NOMO-1 treated with dmso at 0.1 percent for 144 hours (cell line): ENCODE data around the gene CYSRT1.

Experiments
- DNase-seq: peaks from one replicate; lab custom pipeline; 2025; ENCODE audit not compliant: unreplicated experiment; lab: John Stamatoyannopoulos, UW

The CYSRT1 gene

GRCh38 chr9:137270929-137271695, 46.1 kb downstream of the CYSRT1 start:
- DNase-seq, result no peak

GRCh38 chr9:137271696-137272076, 46.7 kb downstream of the CYSRT1 start:
- DNase-seq, result no peak

DNA sequence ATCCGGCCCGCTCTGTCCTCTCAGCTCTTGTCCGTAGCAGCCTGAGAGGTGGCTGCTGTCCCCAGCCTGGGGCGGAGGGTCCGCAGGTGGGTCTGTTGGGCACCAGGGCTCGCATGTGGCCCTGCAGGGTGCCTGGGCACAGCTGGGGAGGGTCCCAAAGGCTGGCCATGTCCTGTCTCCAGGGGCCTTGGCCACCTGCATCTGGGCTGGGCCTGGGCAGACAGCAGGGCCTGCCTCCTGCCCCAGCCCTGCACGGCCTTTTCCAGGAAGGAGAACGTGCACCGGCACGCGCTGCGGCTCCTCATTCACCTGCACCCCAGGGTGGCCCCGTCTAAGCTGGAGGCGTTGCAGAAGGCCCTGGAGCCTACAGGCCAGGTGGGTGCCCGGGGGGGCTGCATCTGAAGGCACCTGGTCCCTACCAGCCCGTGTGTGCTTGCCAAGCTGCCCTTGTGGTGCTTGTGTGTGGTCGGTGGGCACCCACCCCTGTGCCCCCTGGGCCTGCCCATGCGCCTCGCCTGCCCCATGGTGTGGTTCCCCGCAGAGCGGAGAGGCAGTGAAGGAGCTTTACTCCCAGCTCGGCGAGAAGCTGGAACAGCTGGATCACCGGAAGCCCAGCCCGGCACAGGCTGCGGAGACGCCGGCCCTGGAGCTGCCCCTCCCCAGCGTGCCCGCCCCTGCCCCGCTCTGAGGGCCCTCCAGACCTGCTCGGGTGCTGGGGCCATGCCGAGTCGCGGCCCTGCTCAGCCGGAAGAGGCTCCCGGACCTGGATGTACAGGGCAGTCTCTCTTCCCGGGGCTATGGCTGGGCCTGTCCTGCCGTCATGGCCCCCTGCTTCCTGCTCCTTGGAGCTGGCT, 47.5 kb downstream of the CYSRT1 start:
- no peak for DNase-seq

GRCh38 chr9:137273095-137273490, 48.1 kb downstream of the CYSRT1 start:
- no peak for DNase-seq

DNA sequence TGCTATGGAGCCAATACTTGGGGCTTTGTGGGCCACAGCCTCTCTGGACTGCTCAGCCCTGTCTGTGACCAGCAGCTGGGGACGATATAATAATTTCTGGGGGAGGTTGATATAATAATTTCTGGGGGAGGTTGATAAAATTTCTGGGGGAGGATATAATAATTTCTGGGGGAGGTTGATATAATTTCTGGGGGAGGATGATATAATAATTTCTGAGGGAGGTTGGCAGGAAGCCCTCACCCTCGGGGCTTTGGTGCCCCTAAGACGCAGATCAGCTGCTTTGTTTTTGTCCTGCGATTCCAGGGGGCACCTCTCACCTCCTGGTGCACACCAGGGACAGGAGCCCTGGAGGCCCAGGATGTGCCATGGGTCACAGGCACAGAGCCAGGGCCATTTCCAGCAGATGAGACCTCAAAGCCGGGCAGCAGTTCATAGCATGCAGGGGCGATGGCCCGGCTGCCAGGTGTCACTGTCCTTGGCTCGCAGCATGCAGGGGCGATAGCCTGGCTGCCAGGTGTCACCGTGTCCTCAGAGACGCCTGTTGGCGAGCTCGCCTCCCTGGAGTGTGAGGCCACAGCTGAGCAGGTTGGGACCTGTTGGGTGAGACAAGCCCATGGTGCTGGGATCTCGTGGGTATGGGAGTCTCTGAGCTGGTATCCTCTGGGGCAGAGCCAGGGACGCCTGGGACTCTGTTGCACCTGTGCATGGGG, 48.8 kb downstream of the CYSRT1 start:
- no peak for DNase-seq

GRCh38 chr9:137275203-137275587, 50.2 kb downstream of the CYSRT1 start:
- DNase-seq, result no peak
